HepG2 (cell line): ENCODE measurements around the gene WDR37. TPM values are rescaled to one million over a fixed set of nuclear protein-coding genes. Genes with fewer than 3 reads are reported as not detected.

Experiments
- MTF1 ChIP-seq: sonication (generic); formaldehyde crosslinking; IDR thresholded peaks from 2 replicates; pipeline ENCODE4 v1.5.0; 2020; ENCODE audit warnings: missing genetic modification reagents
- NCOA2 ChIP-seq: sonication (generic); formaldehyde crosslinking; IDR thresholded peaks from 2 replicates; pipeline ENCODE4 v1.8.0; 2022; ENCODE audit warnings: inconsistent platforms
- RBM39 ChIP-seq: fragments of 200-400 bp; formaldehyde crosslinking; IDR thresholded peaks from one replicate; pipeline ENCODE4 v1.6.1; 2018; ENCODE audit warnings: antibody characterized with exemption, mild to moderate bottlenecking, low read depth, low read length; ENCODE audit not compliant: poor library complexity, severe bottlenecking
- TBL1XR1 ChIP-seq: fragments of 150-350 bp; IDR thresholded peaks from 2 replicates; pipeline ENCODE4 v1.6.1; 2014; ENCODE audit warnings: borderline replicate concordance, low read length; ENCODE audit not compliant: partially characterized antibody
- ZFYVE20 ChIP-seq: sonication (generic); formaldehyde crosslinking; IDR thresholded peaks from 2 replicates; pipeline ENCODE4 v1.8.0; 2023; ENCODE audit warnings: low read depth, mild to moderate bottlenecking, moderate library complexity, missing genetic modification reagents, borderline replicate concordance
- ZNF670 ChIP-seq: sonication (generic); formaldehyde crosslinking; IDR thresholded peaks from 2 replicates; pipeline ENCODE4 v1.8.0; 2022; ENCODE audit warnings: mild to moderate bottlenecking, missing genetic modification reagents, borderline replicate concordance
- ZNF879 ChIP-seq: sonication (generic); formaldehyde crosslinking; IDR thresholded peaks from 2 replicates; pipeline ENCODE4 v1.8.1; 2023; ENCODE audit warnings: missing genetic modification reagents
- ZSCAN30 ChIP-seq: sonication (generic); formaldehyde crosslinking; IDR thresholded peaks from 2 replicates; pipeline ENCODE4 v1.5.0; 2020; ENCODE audit warnings: mild to moderate bottlenecking, missing genetic modification reagents
- polyA plus RNA-seq, 8 experiments: library from polyadenylated mRNA; depleted of rRNA in 3 of 8; stranded (reverse) in 7 of 8; unstranded in 1 of 8; fragments of >200 nt; fragmentation: Illumina TruSeq in 4 of 8; extraction: Trizol in 4 of 8; gene quantifications; 2 replicates each; pipeline versions ENCODE4 v1.2.1 to v1.2.3, GENCODE V29; 2011 to 2016; ENCODE audit warnings: low read depth in 4 of 8, missing spikeins in 1 of 8, mixed read lengths in 1 of 8; ENCODE audit not compliant: insufficient read depth in 1 of 8
- total RNA-seq, 5 experiments: library from RNA; depleted of rRNA; stranded (reverse); fragments of >200 nt; fragmentation: Illumina TruSeq; extraction: Trizol; gene quantifications; 2 replicates each; pipeline ENCODE4 v1.2.3, GENCODE V29; 2016; ENCODE audit warnings: low read depth in 1 of 5
- TF ChIP-seq, protein P1 (sequence below), 2 experiments: fragments of 450-650 bp in 1 of 2; sonication (generic) in 1 of 2; formaldehyde crosslinking in 1 of 2; IDR thresholded peaks; 2 replicates each; pipeline versions ENCODE4 v1.6.1 to v1.8.0; 2016 to 2022; ENCODE audit warnings: antibody characterized with exemption in 1 of 2, mild to moderate bottlenecking in 1 of 2, missing genetic modification reagents in 1 of 2
- TF ChIP-seq, protein P2 (sequence below): sonication (generic); formaldehyde crosslinking; conservative IDR thresholded peaks from 2 replicates; pipeline ENCODE4 v1.4.0; 2020; ENCODE audit warnings: missing genetic modification reagents
- TF ChIP-seq, protein P3 (sequence below): sonication (generic); formaldehyde crosslinking; IDR thresholded peaks from 2 replicates; pipeline ENCODE4 v1.5.1; 2020; ENCODE audit warnings: mild to moderate bottlenecking, missing genetic modification reagents, moderate library complexity

Gene WDR37
- total and polyA plus RNA-seq, 2 of the 13 experiments (the other 11 are each of a cell fraction or from before 2014, with no cell fraction given): 5.9 to 7.5 TPM

DNA sequence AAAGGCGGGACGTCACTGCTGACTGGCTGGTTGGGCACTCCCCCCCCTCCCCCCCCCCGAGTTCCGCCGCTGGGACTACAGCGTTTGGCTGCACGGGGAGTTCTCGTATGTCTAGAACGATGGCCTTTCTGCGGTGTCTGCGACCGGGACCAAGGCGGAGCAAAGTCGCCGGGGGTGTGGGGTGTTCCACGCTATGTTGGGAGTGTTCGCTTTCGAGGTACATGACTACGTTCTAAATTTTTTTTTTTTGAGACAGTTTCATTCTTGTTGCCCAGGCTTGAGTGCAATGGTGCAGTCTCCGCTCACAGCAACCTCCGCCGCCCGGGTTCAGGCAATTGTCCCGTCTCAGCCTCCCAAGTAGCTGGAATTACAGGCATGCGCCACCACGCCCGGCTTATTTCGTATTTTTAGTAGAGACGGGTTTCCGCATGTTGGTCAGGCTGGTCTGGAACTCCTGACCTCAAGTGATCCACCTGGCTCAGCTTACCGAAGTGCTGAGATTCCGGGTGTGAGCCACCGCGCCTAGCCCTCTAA, 6.7 kb upstream of the WDR37 start (continued):
- TF ChIP-seq, protein P1, sequence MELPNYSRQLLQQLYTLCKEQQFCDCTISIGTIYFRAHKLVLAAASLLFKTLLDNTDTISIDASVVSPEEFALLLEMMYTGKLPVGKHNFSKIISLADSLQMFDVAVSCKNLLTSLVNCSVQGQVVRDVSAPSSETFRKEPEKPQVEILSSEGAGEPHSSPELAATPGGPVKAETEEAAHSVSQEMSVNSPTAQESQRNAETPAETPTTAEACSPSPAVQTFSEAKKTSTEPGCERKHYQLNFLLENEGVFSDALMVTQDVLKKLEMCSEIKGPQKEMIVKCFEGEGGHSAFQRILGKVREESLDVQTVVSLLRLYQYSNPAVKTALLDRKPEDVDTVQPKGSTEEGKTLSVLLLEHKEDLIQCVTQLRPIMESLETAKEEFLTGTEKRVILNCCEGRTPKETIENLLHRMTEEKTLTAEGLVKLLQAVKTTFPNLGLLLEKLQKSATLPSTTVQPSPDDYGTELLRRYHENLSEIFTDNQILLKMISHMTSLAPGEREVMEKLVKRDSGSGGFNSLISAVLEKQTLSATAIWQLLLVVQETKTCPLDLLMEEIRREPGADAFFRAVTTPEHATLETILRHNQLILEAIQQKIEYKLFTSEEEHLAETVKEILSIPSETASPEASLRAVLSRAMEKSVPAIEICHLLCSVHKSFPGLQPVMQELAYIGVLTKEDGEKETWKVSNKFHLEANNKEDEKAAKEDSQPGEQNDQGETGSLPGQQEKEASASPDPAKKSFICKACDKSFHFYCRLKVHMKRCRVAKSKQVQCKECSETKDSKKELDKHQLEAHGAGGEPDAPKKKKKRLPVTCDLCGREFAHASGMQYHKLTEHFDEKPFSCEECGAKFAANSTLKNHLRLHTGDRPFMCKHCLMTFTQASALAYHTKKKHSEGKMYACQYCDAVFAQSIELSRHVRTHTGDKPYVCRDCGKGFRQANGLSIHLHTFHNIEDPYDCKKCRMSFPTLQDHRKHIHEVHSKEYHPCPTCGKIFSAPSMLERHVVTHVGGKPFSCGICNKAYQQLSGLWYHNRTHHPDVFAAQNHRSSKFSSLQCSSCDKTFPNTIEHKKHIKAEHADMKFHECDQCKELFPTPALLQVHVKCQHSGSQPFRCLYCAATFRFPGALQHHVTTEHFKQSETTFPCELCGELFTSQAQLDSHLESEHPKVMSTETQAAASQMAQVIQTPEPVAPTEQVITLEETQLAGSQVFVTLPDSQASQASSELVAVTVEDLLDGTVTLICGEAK (IDR thresholded peaks at IDR 0.05): no peak
- TF ChIP-seq, protein P1 (CRISPR knock-in tag; IDR thresholded peaks at IDR 0.05): no peak
- TF ChIP-seq, protein P2, sequence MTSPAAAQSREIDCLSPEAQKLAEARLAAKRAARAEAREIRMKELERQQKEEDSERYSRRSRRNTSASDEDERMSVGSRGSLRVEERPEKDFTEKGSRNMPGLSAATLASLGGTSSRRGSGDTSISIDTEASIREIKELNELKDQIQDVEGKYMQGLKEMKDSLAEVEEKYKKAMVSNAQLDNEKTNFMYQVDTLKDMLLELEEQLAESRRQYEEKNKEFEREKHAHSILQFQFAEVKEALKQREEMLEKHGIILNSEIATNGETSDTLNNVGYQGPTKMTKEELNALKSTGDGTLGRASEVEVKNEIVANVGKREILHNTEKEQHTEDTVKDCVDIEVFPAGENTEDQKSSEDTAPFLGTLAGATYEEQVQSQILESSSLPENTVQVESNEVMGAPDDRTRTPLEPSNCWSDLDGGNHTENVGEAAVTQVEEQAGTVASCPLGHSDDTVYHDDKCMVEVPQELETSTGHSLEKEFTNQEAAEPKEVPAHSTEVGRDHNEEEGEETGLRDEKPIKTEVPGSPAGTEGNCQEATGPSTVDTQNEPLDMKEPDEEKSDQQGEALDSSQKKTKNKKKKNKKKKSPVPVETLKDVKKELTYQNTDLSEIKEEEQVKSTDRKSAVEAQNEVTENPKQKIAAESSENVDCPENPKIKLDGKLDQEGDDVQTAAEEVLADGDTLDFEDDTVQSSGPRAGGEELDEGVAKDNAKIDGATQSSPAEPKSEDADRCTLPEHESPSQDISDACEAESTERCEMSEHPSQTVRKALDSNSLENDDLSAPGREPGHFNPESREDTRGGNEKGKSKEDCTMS (CRISPR knock-in tag): no peak
- no peak for TF ChIP-seq ZNF879
- TF ChIP-seq ZSCAN30: peak; percentile 31; the same call in 1 of the 2 replicates
- TF ChIP-seq, protein P3, sequence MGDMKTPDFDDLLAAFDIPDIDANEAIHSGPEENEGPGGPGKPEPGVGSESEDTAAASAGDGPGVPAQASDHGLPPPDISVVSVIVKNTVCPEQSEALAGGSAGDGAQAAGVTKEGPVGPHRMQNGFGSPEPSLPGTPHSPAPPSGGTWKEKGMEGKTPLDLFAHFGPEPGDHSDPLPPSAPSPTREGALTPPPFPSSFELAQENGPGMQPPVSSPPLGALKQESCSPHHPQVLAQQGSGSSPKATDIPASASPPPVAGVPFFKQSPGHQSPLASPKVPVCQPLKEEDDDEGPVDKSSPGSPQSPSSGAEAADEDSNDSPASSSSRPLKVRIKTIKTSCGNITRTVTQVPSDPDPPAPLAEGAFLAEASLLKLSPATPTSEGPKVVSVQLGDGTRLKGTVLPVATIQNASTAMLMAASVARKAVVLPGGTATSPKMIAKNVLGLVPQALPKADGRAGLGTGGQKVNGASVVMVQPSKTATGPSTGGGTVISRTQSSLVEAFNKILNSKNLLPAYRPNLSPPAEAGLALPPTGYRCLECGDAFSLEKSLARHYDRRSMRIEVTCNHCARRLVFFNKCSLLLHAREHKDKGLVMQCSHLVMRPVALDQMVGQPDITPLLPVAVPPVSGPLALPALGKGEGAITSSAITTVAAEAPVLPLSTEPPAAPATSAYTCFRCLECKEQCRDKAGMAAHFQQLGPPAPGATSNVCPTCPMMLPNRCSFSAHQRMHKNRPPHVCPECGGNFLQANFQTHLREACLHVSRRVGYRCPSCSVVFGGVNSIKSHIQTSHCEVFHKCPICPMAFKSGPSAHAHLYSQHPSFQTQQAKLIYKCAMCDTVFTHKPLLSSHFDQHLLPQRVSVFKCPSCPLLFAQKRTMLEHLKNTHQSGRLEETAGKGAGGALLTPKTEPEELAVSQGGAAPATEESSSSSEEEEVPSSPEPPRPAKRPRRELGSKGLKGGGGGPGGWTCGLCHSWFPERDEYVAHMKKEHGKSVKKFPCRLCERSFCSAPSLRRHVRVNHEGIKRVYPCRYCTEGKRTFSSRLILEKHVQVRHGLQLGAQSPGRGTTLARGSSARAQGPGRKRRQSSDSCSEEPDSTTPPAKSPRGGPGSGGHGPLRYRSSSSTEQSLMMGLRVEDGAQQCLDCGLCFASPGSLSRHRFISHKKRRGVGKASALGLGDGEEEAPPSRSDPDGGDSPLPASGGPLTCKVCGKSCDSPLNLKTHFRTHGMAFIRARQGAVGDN (CRISPR knock-in tag): no peak
- TF ChIP-seq ZNF670 (CRISPR knock-in tag): 0 out of 2 replicates have a peak, but pooled peaks have one; percentile 6
- TF ChIP-seq NCOA2 (CRISPR knock-in tag): no peak
- TF ChIP-seq RBM39: no peak
- TF ChIP-seq TBL1XR1: no peak
- TF ChIP-seq MTF1: no peak
- TF ChIP-seq ZFYVE20 (CRISPR knock-in tag): no peak
